HG03469 (cell line): Measurements from ENCODE around the gene COMP.
"Not testable (repeated sequence)": the region's sequence is repeated elsewhere in the genome, so short reads cannot be mapped to it uniquely, and the experiment has no call there.

Experiments used
- ATAC-seq: cut with Tn5 transposase; IDR thresholded peaks from one replicate; pipeline ENCODE4 v1.9.1; 2021; ENCODE audit warnings: mild to moderate bottlenecking, moderate library complexity, moderate number of reproducible peaks; ENCODE audit not compliant: unreplicated experiment

Gene COMP

DNA sequence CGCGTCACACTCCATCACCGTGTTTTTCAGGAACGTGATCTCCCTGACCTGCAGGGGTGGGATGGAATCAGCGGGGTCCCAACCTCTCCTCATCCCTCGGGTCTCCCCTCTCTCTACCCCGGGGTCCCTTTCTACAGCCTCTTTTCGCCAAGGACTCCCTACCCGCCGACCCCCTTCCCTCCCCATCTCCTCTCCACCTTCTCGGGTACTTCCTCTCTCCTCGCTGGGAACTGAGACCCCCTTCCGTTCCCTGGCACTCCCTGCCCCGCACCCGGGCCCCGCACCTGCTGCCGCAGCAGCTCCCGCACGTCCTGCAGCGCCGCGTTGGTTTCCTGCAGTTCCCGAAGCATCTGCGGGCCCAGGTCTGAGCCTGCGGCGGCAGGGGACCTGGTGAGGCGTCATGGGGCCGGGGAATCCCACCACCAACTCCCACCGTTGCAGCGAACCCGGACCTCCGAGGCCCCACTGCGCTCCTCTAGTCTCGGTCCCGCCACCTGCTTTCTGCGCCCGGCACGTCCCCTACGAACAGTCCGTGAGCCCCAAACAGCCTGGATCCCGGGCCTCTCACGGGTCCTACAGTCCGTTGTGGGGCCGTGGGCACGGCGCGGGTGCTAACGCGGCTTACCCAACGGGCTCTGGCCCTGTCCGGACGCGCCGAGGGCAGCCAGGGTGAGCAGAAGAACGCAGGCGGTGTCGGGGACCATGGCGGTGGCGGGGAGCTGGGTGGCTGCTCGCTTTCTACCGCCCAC, at the start of gene COMP:
TSS of gene COMP (minus strand) at position 740 of the 749 bp plus-strand sequence. CDS start at position 704, 36 bp downstream.
- ATAC-seq: no peak

DNA sequence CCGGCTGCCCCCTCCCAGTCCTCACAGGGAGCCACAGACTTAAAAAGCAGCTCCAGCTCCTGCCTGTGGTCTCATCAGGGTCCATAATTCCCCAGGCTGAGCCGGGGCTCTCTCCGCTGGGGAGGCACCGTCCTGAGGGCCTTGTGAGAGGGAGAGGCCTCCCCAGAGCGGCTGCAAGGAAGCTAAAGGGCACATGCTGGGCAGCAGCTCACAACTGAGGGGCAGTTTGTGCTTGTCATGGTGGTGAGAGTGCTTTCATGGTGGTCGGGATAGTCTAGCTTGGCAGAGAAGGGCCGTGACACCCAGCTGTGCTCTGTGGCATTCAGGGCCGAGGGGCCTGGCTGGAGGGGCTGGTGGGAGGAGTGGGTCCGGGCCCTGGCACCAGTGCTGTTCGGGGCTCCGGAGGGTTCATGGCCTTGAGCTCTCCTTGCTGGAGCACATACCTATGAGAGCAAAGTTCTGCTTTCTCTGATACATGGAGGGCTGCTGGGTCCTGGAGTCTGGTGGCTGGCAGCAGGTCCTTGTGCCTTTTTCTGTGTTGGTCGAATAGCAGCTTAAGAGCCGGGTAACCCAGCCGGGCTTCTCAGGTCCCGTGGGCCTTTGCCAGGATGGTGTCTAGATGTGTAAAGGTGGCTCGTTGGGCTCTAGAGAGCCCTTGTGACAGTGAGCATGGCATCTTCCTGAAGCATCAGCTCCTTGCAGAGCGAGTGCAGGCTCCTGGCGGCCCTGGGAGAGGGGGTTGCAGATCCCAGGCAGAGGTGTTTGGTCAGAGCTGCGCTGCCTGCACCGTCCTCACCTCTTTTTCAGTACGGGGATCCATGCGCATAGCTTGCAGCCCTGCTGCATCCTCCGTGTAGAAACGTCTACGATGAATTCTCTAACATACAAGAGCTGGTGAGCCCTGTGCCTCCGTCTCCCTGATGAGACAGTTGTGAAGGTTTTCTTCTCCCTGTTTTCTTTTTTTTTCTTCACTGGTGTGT, 49.5 kb upstream of the COMP start:
- no peak for ATAC-seq

DNA sequence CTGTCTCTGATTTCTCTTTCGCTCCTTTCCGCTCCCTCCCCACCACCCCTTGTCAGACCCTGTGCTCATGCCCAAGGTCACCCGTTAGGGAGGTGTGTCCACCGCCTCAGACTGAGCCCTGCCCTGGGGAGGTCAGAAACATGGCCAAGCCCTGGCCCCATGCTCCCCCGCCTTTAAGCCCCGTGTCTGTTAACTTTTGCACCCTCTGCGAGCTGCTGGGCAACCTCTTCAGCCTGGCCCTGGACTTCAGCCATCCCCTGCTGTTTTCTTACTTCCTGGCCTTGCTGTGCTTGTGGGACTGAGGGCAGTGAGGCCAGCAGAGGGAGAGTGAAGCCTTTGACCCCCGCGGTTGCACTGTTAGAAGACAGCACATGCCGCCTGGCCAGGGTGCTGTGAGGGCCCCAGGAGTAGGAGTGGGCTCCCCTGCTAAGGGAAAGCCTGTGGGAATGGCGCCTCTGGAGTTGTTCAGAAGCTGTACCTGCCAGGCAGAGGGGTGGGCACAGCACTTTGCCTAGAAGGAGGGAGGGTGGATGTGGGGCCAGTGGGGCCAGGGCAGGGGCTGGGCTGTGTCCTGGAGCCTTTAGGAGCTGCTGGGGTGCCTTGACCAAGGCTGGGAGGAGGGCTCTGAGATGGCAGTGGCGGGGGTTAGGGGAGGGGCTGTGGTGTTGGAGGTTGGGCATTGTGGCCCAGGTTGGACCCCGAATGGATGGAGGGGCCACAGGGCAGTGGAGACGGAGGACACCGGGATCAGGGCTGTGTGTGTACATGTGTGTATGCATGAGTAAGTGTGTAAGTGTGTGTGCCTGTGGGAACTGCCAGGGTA, 48.6 kb upstream of the COMP start:
- ATAC-seq: no peak

DNA sequence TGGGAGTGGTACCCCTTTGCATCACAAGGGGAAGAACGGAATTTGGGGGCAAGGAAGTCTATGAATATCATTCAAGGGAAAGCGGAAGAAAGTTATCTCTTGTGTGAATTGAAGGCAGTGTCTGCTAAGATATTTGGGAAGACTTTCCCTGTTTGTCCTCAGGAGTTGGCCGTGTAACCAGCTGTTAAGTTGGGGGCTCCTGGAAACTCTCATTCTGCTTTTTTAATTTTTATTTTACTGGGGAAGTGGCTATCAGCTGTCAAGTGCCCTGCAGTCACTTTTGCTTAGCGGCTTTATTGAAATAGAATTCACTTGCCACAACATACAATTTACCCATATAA, 43.5 kb upstream of the COMP start:
- ATAC-seq: no peak

DNA sequence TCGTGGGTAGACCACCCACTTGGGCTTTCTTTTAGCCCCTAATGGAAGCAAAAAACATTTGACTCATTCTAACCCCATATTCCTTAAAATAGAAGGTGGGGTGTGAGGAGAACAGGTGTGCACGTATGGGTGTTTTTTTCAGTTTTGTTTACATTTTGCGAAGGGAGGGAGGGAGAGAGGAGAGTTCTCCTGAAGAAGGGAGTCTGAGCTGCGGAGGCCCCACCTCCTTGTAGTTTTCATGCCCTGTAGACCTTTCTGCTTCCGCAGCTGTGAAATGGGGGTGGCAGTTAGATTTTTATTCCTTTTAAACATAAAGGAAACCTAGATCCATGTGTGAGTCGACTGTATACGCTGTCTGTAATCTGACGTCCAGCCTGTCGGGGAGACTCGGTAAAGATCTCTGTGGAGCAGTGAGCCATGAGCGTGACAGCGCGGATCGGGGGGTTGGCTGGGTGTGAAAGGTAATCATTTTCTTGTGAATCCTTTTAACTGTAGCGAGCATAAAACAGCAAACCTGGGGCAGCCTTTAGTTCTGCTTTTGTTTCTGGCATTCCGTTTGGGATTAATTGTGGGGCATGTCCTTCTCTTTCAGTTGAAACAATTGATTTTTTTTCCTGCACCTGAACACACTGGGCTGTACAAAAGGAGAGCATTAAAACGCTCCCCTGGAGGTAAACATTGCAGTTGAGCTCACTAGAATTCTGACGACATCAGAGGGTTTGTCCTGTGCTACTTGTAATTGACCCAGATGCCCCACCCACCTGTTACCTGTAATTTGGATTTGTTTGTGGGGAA, 42.9 kb upstream of the COMP start:
- ATAC-seq: no peak

DNA sequence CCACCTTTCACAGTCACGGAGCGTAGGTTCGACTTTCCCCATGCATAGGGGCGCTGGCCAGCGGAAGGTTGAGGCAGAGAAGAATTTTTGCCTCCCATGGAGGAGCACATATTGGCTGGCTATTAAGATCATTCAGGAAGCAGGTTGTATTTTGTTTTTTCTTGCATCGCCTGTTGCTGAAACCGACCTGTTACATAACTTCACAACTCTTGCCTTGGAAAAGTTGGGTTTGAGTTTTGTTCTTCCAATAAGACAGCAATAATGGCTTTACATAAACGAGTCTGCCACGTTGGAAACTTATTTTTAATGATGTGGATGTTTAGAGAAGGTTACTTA, 42.0 kb upstream of the COMP start:
- no peak for ATAC-seq

DNA sequence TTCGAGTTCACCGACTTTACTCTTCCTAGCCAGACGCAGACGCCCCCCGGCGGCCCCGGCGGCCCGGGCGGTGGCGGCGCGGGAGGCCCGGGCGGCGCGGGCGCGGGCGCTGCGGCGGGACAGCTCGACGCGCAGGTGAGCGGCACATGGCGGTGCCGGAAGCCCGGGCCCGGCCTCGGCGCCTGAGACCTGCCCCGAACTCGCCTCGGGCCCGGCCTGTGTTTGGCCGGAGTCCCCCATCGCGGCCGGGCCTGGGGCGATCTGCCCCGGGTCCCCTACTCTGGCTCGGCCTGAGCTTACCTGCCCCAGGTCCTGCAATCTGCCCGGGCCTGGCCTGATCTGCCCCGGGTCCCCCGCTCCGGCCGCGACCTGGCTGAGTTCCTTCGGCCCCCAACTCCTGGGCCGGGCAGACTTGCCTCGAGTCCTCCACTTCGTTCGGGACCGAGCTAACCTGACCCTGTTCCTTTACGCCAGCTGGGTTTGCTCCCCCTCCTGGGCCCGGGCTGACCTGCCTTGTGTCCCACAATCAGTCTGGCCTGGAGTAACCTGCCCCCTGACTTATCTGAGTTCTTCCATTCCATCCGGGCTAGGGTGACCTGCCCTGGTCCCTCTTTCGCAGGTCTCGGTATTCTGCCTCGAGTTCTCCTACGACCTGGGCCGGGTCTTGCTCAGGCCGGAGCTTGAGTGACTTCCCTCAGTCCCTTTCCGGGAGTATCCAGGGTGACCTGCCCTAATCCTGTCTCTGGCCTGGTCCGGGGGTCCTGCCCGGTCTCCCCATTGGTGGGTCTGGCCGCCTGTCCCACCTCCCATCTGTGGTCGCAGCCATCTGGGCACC, 41.4 kb upstream of the COMP start:
- ATAC-seq: peak; percentile 10

DNA sequence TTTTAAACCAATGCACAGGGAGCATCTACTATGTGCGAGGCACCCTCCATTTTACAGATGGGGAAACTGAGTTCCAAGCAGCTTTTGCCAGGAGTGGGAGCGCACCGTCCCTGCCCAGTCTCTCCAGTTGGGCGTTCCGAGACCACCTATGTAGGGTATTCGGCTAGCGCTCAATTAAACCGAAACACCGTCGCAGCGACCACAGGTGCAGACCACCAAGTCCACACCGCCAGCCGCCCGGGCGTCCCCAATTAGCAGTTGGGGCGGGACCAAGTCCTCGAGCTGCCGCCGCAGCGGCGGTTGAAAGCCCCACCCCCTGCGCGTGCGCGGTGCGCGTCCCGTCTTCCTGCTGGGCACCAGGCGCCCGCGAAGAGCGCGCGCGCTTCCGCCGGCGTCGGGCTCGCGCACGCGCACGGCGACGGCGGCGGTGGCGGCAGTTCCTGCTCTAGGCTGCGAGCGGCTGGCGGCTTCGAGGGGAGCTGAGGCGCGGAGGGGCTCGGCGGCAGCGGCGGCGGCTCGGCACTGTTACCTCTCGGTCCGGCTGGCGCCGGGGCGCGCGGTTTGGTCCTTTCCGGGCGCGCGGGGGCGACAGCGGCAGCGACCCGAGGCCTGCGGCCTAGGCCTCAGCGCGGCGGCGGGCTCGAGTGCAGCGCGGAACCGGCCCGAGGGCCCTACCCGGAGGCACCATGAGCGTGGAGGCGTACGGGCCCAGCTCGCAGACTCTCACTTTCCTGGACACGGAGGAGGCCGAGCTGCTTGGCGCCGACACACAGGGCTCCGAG, 40.6 kb upstream of the COMP start, which contains the start of gene UPF1:
TSS of gene UPF1 (plus strand) at position 436 of the 782 bp plus-strand sequence. CDS start at position 687, 251 bp downstream.
- ATAC-seq: peak; percentile 64

DNA sequence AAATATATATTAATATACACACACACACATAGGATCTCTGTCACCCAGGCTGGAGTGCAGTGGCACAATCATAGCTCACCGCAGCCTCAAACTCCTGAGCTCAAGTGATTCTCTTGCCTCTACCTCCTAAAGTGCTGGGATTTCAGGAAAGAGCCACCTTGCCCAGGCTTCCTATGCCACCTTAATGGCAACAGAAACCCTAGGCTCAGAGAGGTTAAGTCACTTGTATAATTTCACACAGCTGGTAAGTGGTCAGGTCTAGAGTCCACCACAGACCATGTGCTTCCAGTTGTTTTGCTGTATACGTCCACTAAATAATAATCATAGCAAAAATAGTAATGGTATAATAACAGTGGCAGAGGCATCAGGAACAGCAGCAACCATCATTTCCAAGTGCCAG, 39.4 kb upstream of the COMP start:
- ATAC-seq: no peak

DNA sequence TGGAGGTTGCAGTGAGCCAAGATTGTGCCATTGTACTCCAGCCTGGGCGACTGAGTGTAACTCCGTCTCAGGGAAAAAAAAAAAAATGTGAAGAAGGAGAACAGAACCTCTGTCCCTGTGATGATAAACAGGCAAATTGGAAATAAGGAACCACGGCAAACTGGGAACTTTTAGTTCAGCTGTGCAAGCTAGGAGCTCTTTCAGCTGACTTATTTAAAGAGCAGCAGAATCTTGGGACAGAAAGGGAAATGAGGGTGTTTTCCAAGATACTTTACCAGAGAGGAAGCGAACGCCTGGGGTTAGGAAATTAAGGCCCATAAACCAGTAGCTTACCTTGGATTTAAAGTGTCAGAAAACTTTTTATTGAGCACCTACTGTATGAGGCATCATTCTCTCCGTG, 37.7 kb upstream of the COMP start:
- ATAC-seq: no peak

DNA sequence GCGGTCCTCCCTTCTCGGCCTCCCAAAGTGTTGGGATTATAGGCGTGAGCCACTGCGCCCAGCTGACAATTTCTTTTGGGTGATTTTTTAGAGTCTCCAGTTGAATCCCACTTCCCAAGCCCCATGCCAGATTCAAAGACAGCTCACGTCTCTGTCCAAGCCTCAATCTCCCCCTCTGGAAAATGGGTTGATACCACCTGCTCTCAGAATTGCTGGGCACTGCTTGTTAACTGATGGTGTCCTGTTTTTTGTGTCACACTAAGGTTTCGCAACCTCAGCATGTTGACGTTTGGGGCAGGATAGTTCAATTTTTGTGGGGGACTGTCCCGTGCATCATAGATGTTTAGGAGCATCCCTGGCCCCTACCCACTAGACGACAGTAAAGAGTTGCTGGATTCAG, 26.5 kb upstream of the COMP start:
- no peak for ATAC-seq

DNA sequence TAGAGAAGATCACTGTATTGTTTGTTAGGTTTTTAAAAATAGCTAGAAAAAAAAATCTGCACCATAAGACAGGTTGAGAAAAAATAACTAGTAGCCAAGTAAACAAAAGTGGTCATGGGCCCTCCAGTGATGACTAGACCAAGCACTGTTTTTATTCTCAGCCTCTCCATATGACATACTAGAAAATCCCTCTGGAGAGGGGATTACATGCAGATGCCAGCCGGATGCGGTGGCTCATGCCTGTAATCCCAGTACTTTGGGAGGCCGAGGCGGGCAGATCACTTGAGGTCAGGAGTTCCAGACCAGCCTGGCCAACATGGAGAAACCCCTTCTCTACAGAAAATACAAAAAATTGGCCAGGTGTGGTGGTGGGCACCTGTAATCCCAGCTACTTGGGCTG, 25.5 kb upstream of the COMP start:
- not testable (repeated sequence) for ATAC-seq

DNA sequence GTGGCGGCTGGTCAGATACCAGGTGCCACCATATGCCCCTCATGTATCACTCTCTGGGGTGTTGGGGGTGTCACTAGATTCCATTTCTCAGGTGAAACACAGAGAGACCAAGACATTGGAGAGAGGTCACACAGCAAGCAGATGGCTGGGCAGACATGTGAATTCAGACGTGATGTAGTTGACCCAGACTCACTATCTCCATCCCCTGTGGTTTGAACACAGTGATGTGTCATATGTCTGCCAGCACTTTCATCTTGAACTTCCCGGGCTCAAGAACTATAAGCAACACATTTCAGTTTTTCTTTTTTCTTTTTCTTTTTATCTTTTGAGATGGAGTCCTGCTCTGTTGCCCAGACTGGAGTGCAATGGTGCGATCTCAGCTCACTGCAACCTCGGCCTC, 24.6 kb upstream of the COMP start:
- ATAC-seq: no peak

DNA sequence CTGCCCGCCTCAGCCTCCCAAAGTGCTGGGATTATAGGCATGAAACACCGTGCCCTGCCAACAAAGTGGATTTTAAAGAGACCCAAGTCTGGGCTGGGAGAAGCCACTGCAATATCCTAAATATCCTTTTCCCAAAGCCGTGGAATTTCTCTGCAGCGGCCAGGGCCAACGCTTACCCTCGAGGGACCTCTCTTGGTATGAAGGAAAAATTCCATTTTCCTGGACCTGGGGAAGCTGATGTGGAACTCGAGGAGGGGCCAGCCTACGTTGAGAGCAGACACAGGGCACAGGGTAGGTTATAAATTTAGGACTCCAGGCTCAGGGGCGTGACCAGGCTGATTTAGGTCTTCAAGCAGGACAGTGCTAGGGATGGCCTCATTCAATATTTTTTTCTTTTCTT, 23.0 kb upstream of the COMP start:
- ATAC-seq: no peak

DNA sequence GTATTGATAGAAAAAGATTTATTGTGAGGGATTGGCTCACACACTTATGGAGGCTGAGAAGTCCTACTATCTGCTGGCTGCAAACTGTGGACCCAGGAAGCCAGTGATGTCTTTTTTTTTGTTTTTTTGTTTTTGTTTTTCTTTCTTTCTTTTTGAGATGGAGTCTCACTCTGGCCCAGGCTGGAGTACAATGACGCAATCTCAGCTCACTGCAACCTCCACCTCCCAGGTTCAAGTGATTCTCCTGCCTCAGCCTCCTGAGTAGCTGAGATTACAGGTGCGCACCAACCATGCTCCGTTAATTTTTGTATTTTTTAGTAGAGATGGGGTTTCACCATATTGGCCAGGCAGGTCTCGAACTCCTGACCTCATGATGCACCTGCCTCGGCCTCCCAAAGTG, 20.5 kb upstream of the COMP start:
- ATAC-seq: not testable (repeated sequence)

DNA sequence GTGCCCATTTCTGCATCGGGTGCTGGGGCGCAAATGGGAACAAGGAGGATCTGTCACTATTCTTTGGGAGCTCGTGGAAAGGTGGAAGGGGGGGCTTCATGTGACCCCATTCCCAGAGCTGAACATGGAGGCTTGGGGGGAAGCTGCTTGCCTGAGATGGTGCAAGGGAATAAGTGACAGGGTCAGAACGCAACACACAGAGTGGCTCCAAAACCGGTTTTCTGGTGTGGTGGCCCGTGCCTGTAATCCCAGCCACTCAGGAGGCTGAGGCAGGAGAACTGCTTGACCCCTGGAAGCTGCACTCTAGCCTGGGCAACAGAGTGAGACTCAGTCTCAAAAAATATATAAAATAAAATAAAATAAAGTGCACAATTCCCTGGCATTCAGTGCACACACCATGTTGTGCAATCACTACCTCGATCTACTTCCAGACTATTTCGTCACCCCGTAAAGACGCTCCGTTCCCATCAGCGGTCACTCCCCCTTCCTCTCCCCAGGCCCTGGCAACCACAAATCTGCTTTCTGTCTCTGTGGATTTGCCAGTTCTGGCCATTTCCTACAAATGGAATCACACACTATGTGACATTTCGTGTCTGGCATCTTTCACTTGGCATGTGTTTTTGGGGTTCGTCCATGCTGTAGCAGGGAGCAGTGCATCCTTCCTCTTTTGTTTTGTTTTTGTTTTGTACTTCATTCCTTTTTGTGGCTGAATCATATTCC, 18.2 kb upstream of the COMP start:
- ATAC-seq: no peak

DNA sequence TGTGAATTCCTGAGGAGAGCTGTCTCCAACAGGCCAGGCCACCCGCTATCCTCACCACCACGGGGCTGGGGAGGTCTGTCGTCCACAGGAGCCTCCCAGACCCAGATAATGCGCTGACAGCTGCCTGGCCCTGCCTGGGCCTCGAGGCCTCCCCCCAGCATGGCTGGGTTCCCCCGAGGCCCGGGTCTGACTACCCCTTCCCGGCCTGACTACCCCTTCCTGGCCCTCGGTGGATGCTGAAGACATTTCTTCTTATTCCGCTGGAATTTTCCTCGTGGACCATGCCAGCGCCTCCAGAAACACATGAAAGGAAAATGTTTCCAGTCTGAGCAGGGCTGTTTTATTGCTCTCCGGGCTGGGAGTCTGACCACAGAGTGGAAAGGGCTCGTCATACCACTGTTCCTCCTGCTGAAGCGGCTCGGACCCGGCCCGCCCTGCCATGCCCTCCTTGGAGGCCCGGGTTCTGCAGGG, 16.8 kb upstream of the COMP start:
- ATAC-seq: no peak

DNA sequence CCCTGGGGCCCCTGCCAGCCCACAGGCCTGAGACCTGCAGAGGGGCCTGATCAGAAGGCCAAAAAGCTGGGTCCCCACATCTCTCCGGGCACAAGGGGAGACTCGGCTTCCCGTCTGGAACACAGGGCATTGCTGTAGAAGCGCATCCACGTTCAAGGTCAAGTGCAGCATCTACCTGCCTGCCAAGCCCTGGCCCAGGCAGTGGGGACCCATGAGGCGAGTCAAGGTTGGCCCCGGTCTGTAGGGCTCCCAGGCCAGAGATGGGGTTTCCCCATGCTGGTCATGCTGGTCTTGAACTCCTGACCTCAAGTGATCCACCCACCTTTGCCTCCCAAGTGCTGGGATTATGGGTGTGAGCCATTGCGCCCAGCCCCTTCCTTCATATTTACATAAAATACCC, 13.5 kb upstream of the COMP start:
- ATAC-seq: no peak
